OCI-LY1 (cell line): ENCODE results near the gene ZNF562.

ENCODE experiments used
- H2AFZ ChIP-seq: fragments of 200-600 bp; sonication (generic), shearing (Covaris generic); 2 replicates; pipeline ENCODE4 v1.6.0; 2014; ENCODE audit warnings: antibody characterized with exemption, mild to moderate bottlenecking, low read length
- H3F3A ChIP-seq: fragments of 200-600 bp; sonication (generic), shearing (Covaris generic); 2 replicates; pipeline ENCODE4 v1.6.0; 2014; ENCODE audit warnings: mild to moderate bottlenecking, antibody characterized with exemption, low read length, moderate library complexity; ENCODE audit not compliant: insufficient read depth
- H3K27ac ChIP-seq: fragments of 200-600 bp; sonication (generic); 2 replicates; pipeline ENCODE4 v1.5.1; 2014; ENCODE audit warnings: low read length, mixed run types, mild to moderate bottlenecking, low read depth; ENCODE audit not compliant: poor library complexity, severe bottlenecking
- H3K27me3 ChIP-seq: fragments of 200-600 bp; sonication (generic); 2 replicates; pipeline ENCODE4 v1.6.0; 2014; ENCODE audit warnings: antibody characterized with exemption, mild to moderate bottlenecking, low read length, moderate library complexity; ENCODE audit not compliant: insufficient read depth
- H3K36me3 ChIP-seq: fragments of 200-600 bp; sonication (generic); 2 replicates; pipeline ENCODE4 v1.6.1; 2014; ENCODE audit warnings: mild to moderate bottlenecking, antibody characterized with exemption, low read length, moderate library complexity, mixed read lengths; ENCODE audit not compliant: insufficient read depth
- H3K4me1 ChIP-seq: fragments of 200-600 bp; sonication (generic); 2 replicates; pipeline ENCODE4 v1.5.1; 2014; ENCODE audit warnings: mild to moderate bottlenecking, low read length, moderate library complexity; ENCODE audit not compliant: insufficient read depth, severe bottlenecking
- H3K4me2 ChIP-seq: fragments of 200-600 bp; sonication (generic), shearing (Covaris generic); 2 replicates; pipeline ENCODE4 v1.6.1; 2014; ENCODE audit warnings: low read length
- H3K4me3 ChIP-seq: fragments of 200-600 bp; sonication (generic); 2 replicates; pipeline ENCODE4 v1.5.1; 2014; ENCODE audit warnings: low read length, low read depth, mild to moderate bottlenecking, mixed read lengths; ENCODE audit not compliant: poor library complexity, severe bottlenecking
- H3K79me2 ChIP-seq: fragments of 200-600 bp; shearing (Covaris generic); 2 replicates; pipeline ENCODE4 v1.6.1; 2016; ENCODE audit warnings: mixed run types, low read length, mixed read lengths; ENCODE audit not compliant: insufficient read depth
- H3K9ac ChIP-seq: fragments of 200-600 bp; sonication (generic), shearing (Covaris generic); 2 replicates; pipeline ENCODE4 v1.6.1; 2014; ENCODE audit warnings: mild to moderate bottlenecking, low read length, mixed read lengths
- H3K9me2 ChIP-seq: fragments of 200-600 bp; sonication (generic), shearing (Covaris generic); 2 replicates; pipeline ENCODE4 v1.6.1; 2014; ENCODE audit warnings: low read depth, mild to moderate bottlenecking, low read length, mixed read lengths
- H3K9me3 ChIP-seq: fragments of 200-600 bp; shearing (Covaris generic); 2 replicates; pipeline ENCODE4 v1.6.1; 2014; ENCODE audit warnings: low read length, mixed read lengths
- H4K20me1 ChIP-seq: fragments of 200-600 bp; sonication (generic), shearing (Covaris generic); 2 replicates; pipeline ENCODE4 v1.6.0; 2016; ENCODE audit warnings: mild to moderate bottlenecking, low read length; ENCODE audit not compliant: insufficient read depth
- EZH2 ChIP-seq: fragments of 200-600 bp; sonication (generic), shearing (Covaris generic); IDR thresholded peaks from 2 replicates; pipeline ENCODE4 v1.8.0; 2017; ENCODE audit warnings: borderline replicate concordance, mixed run types, mild to moderate bottlenecking, antibody characterized with exemption, low read length, moderate library complexity, mixed read lengths
- TF ChIP-seq, protein P1 (sequence below): fragments of 200-600 bp; sonication (generic), shearing (Covaris generic); IDR thresholded peaks from 2 replicates; pipeline ENCODE4 v1.5.1; 2017; ENCODE audit warnings: mild to moderate bottlenecking, antibody characterized with exemption, low read length, moderate library complexity, mixed read lengths

ZNF562 gene

DNA sequence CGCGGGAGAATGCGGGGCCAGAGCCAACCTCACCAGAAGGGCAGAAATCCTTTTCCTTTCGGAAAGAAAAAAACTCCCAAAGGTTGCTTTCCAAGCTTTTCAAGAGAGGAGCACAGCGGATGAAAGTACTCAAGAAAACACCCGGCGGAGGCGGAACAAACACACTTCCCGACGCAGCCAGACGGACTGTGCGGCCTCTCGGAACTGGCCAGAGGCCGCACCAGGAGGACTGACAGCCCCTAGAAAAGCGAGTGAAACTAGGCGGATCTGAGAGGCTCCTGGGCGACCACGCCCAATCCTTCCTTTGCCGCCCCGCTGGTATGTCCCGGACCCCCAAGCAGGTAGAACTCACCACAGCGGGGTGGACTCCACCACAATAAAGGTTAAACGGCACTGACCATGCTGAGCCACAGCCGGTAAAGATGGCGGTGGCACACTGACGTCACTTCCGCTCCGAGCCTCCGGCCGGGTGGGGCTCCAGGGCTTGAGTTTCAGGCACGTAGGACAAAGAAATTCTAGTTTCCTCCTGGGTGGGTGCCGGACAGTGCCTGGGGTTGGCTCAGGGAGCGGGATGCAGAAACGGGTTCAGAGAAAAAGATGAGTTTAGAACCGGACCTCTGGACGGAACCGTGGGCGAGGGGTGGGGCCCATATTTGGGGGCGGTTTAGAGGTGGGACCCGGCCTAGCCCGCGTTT is at the start of gene ZNF562:
Gene ZNF562, minus strand, starts transcription at position 438 of the 695 bp plus-strand sequence. CDS start 14,356 bp downstream, outside the sequence.
- peak within 1 kb of the TSS; percentile 61 for H3K27ac ChIP-seq
- no peaks in the 10 kb centered on the region for H4K20me1 ChIP-seq
- H3K4me2 ChIP-seq = peak within 1 kb of the TSS; percentile 71
- no peaks in the 10 kb centered on the region for H3K9me2 ChIP-seq
- H3K9ac ChIP-seq = peak within 1 kb of the TSS; percentile 72
- no peaks in the 10 kb centered on the region for H3F3A ChIP-seq
- H3K27me3 ChIP-seq = no peaks in the 10 kb centered on the region
- no peaks in the 10 kb centered on the region for H3K4me1 ChIP-seq
- TF ChIP-seq, protein P1, sequence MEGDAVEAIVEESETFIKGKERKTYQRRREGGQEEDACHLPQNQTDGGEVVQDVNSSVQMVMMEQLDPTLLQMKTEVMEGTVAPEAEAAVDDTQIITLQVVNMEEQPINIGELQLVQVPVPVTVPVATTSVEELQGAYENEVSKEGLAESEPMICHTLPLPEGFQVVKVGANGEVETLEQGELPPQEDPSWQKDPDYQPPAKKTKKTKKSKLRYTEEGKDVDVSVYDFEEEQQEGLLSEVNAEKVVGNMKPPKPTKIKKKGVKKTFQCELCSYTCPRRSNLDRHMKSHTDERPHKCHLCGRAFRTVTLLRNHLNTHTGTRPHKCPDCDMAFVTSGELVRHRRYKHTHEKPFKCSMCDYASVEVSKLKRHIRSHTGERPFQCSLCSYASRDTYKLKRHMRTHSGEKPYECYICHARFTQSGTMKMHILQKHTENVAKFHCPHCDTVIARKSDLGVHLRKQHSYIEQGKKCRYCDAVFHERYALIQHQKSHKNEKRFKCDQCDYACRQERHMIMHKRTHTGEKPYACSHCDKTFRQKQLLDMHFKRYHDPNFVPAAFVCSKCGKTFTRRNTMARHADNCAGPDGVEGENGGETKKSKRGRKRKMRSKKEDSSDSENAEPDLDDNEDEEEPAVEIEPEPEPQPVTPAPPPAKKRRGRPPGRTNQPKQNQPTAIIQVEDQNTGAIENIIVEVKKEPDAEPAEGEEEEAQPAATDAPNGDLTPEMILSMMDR = no peak
- TF ChIP-seq EZH2 = no peak
- H3K36me3 ChIP-seq = peaks cover 43% of the 10 kb centered on the region
- H3K4me3 ChIP-seq = peak within 1 kb of the TSS; percentile 76
- peak within 1 kb of the TSS; percentile 65; the same call in 1 of the 2 replicates for H2AFZ ChIP-seq
- peaks cover 43% of the 10 kb centered on the region for H3K79me2 ChIP-seq
- H3K9me3 ChIP-seq = peaks cover 19% of the 10 kb centered on the region

DNA sequence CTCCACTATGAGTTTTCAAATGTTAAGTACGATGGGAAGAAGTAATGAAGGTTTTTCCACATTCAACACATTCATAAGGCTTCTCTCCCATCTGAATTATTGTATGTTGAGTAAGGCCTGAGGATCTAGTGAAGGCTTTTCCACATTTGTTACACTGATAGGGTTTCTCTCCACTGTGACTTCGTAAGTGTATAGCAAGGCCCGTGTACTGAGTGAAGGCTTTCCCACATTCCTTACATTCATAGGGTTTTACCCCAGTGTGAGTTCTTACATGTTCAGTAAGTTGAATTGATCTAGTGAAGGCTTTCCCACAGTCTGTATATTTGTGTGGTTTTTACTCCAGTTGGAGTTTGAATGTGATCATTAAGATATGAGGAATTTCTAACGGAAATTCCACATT is 49.3 kb upstream of the ZNF562 start:
- Histone ChIP-seq H3K36me3 (no peaks in the 10 kb centered on the region), H3K4me1 (no peaks in the 10 kb centered on the region), H3K27me3 (no peaks in the 10 kb centered on the region; the same call in 1 of the 2 replicates), H4K20me1 (no peaks in the 10 kb centered on the region), H2AFZ (no peak overlapping the region), H3F3A (no peaks in the 10 kb centered on the region), H3K9me3 (peaks cover 5% of the 10 kb centered on the region), H3K4me2 (no peak overlapping the region), H3K9ac (no peak overlapping the region), H3K27ac (no peak overlapping the region), H3K4me3 (no peak overlapping the region), H3K79me2 (no peaks in the 10 kb centered on the region), H3K9me2 (no peaks in the 10 kb centered on the region)
- no peak for TF ChIP-seq EZH2
- TF ChIP-seq, protein P1 = no peak

DNA sequence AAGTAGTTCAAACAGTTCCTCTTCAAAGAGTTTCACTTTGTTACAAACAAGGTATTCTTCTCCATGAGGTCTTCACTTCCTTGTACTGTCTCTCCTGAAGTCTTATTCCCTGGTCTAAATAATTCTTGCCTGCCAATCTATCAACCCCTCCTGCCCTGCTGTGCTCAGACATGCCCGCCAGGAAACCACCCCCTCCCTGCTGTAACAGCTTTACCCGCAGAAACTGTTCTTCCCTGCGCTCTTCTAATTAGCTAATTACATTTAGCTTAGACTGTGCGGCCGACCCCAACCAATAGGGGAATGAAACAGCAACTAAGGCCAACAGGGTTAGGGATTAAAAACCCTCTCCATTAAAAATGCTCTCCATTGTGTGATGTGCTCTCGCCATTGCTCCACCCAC is 47.0 kb upstream of the ZNF562 start:
- Histone ChIP-seq H3K79me2 (no peaks in the 10 kb centered on the region), H3K36me3 (no peaks in the 10 kb centered on the region), H3K9me2 (no peaks in the 10 kb centered on the region), H3K4me2 (no peak overlapping the region), H3K27ac (no peak overlapping the region), H3K27me3 (no peaks in the 10 kb centered on the region; the same call in 1 of the 2 replicates), H3K4me3 (no peak overlapping the region), H3K9me3 (peaks cover 5% of the 10 kb centered on the region), H2AFZ (no peak overlapping the region), H4K20me1 (no peaks in the 10 kb centered on the region), H3K9ac (no peak overlapping the region), H3F3A (no peaks in the 10 kb centered on the region), H3K4me1 (no peaks in the 10 kb centered on the region)
- TF ChIP-seq, protein P1 = no peak
- TF ChIP-seq EZH2 = no peak
